ENCODE data around the gene RBCK1.

The RBCK1 gene

DNA sequence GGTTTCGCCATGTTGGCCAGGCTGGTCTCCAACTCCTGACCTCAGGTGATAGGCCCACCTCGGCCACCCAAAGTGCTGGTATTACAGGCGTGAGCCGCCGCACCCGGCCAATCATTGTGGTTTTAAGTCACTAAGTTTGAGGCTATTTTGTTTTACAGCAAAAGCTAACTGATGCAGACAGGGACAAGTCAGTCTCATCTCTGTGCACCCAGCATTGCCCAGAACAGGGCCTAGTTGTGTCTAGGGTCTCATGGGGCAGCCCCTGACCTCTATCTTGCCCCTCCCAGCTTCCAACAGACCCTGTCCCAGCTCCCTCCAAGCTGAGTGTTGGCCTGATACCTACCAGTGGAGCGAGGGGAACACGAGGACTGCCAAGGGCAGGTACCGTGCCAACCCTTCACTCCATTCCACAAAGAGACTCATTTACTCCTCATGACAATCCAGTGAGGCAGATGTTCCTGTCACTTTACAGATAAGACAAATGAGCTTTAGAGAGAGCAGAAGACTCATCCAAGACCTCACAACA lies 8.9 kb upstream of the RBCK1 start:
- no peak for DNase-seq (ENCODE audit: low read depth)

DNA sequence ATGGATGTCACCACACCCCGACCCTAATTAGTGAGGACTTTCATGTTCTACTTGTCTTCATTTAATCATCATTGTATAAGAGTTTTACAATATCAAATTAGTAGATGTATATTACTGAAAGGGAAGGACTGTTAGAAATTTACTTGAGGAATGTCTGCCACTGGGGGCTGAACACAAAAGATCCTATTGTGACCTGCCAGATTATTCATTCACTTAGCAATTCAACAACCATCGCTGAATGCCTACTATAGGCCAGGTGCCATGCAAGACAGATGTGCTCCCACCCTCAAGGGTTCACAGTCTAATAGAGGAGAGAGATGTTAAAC lies 8.0 kb upstream of the RBCK1 start:
- no peak for DNase-seq (ENCODE audit: low read depth)

DNA sequence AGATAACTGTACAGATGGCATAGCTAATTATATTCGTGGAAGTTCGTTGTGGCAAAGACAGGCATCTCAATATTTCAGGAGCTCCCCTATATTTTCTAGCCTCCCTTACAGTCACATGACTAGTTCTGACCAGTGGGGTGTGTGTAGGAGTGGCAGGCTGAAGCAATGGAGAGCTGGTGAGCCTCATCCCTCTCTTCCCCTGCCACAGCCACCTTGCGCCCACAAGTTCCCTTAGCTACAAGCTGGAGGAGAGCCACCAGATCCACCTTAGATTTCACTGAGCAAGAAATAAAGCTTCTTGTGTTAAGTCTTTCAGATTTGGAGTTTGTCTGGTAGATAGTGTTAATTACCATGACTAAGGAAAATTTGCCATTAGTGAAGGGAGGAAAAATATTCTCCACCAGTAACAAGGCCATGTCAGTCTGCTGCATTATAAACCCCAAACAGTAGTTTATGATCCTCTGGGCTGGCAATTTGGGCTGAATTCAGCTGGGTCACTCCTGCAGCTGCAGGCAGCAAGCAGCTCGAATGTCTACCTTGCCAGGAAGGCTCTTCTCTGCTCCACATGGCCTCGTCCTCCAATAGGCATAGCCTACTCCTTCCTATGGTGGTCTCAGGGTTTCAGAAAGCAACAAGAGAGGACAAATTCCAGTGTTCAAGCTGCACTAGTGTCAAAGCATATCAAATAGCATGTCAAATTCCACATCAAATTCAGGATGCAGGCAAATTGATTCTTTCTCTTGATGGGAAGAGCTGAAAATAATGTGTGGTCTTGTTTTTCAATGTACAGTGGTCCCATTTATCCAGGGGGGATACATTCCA lies 7.4 kb upstream of the RBCK1 start:
- DNase-seq (ENCODE audit: low read depth), result no peak

DNA sequence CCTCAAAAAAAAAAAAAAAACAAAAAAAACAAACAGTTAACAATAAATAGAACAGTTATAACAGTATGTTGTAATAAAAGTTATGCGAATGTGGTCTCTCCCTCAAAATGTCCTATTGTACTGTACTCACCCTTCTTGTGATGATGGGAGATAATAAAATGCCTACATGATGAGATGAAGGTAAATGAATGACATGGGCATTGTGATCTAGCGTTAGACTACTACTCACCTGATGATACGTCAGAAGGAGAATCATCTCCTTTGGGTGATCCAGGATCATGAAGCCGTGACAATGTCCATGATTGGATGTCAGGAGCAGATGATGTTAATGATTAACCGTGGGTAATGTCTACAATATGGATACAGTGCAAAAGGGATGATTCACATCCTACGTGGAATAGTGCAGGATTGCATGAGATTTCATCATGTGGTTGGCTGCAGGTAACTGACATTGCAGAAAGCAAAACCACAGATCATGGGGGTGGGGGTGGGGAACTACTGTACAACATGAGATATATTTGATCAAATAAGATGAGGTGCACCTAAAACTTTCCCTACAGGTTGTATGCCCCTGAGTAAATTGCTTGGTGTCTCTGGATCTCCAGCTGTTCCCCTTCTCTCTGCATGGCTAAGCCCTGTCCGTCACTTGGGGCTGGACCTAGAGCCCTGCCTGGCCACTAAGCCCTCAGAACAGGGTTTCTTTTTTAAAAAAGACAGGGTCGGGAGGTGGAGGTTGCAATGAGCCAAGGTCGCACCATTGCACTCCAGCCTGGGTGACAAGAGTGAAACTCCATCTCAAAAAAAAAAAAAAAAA lies 6.2 kb upstream of the RBCK1 start:
- no peak for DNase-seq (ENCODE audit: low read depth)

DNA sequence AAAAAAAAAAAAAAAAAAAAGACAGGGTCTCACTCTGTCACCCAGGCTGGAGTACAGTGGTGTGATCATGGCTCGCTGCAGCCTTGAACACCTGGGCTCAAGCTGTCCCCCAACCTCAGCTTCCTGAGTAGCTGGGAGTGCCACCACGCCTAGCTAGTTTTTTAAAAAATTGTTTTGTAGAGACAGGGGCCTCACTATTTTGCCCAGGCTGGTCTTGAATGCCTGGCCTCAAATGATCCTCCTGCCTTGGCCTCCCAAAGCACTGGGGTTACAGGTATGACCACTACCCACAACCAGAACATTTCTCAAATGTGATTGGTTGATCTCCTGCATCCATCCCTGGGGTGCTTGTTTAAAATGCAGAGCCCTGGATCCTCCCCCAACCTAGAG lies 5.6 kb upstream of the RBCK1 start:
- DNase-seq (ENCODE audit: low read depth), result no peak

DNA sequence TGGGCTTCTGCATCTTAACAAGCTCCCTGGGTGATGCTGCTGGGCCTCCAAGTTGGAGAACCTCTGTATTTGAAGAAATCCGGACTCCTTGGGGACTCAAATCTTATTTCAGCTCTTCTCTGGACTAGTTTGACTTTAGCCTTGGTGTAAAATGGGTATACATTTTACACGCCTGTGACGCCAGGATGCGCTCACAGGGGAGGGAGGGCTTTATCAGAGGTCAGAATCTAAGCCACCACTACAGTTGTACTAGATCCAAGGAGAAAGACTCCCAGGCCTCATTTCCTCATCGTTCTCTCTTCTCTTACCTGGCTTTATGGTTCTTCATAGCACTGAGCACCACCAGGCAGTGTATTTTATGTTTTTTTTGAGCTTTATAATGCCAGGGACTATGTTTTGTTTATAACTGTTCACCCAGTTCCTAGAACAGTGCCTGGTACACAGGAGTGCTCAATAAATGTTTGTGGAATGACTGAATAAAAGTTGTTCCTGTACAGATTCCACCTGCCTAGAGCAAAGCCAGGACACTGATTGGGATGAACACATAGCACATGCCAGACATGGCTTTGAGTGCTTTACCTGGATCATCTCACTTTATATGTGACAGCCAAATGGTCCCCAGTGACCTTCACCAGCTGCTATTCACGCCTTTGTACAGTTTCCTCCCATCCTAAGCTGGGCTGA lies 5.1 kb upstream of the RBCK1 start:
- no peak for DNase-seq (ENCODE audit: low read depth)

DNA sequence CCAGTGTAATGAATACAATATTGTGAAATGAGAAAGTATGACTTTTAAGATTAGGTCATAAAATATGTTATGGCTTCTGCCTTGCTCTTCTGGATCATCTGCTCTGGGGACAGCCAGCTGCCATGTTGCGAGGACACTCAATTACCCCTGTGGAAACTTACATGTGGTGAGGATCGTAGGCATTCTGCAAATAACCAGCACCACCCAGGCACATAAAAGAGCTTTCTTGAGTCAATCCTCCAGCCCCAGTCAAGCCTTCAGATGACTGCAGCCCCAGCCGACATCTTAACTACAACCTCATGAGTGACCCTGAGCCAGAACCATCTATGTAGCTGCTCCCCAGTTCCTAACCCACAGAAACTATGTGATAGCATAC lies 4.5 kb upstream of the RBCK1 start:
- no peak for DNase-seq (ENCODE audit: low read depth)

DNA sequence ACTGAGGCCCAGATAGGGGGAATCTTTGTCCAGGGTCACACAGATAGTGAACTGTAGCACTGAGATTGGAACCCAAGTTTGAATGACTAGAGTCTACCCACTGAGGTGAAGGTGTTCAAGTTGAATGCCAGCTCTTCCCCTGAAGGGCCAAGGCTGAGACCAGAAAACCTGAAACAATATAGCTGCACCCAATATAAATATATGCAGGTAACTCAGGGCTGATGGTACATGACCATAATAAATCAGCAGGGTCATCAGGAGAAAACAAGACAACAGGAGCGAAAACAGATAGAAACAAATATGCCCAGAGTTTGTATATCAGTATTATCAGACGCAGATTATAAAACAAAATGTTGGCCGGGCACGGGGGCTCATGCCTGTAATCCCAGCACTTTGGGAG lies 4.0 kb upstream of the RBCK1 start:
- DNase-seq (ENCODE audit: low read depth), result no peak

DNA sequence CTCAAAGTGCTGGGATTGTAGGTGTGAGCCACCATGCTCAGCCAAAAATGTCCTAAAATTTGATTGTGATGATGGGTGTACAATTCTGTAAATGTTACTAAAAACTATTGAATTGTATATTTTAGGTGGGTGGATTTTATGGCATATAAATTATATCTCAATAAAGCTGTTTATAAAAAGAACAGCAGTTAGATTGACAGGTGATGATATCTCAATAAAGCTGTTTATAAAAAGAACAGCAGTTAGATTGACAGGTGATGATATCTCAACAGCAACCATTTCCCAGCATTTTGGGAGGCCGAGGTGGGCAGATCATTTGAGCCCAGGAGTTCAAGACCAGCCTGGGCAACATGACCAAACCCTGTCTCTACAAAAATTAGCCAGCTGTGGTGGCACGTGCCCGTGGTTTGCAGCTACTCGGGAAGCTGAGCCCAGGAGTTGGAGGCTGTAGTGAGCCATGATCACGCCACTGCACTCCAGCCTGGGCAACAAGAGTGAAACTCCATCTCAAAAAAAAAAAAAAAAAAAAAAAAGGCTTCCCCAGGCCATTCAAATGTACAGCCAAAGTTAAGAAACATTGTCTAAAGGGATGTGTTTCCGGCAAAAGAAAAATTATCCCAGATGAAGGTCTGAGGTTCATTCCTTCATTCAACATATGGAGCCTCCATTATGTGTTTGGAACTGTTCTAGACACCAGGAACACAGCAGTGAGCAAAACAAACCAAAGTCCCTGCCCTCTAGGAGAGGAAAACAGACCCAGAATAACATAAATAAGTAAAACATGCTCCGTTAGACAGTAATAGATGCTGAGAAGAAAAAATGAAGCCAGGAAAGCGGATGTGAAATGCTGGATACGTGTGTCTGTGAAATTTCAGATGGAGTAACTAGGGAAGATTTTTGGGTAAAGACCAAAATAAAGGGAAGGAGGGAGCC lies 1.6 kb upstream of the RBCK1 start:
- no peak for DNase-seq (ENCODE audit: low read depth)

DNA sequence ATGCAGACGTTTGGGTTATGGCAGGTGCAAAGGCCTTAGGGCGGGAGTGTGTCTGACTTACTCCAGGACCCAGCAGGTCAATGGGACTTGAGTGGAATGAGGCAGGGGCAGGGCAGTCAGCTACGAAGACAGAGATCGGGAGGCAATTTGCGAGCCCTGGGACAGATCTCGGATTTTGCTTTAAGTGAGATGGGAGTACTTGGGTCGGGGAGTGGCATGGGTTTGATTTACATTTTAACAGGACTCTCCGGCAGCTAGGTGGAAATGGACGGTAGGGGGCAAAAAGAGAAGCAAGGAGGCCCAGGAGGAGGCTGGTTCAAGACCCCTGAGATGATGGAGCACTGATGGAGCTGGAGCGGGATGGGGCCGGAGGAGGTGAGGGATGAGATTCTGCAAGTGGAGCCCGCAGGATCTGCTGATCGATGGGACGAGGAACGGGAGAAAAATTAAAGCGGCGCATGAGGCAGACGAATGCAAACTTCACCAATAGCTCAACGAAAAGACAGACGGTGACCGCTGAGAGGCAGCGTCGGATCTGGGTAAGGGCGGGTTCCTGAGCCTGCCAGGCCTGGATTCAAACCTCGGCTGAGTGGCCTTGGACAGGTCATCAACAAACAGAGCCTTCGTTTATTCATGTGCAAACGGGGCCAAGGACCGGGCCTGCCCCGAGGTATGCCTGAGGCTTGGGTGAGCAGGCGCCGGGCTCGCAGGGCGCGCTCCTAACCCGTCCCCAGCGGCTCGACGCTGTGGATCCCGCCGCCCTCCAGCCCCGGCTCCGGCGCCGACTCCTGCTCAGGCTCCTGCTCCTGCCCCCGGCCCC lies 756 bp upstream of the RBCK1 start:
- peak; percentile 21 for DNase-seq (ENCODE audit: low read depth)

DNA sequence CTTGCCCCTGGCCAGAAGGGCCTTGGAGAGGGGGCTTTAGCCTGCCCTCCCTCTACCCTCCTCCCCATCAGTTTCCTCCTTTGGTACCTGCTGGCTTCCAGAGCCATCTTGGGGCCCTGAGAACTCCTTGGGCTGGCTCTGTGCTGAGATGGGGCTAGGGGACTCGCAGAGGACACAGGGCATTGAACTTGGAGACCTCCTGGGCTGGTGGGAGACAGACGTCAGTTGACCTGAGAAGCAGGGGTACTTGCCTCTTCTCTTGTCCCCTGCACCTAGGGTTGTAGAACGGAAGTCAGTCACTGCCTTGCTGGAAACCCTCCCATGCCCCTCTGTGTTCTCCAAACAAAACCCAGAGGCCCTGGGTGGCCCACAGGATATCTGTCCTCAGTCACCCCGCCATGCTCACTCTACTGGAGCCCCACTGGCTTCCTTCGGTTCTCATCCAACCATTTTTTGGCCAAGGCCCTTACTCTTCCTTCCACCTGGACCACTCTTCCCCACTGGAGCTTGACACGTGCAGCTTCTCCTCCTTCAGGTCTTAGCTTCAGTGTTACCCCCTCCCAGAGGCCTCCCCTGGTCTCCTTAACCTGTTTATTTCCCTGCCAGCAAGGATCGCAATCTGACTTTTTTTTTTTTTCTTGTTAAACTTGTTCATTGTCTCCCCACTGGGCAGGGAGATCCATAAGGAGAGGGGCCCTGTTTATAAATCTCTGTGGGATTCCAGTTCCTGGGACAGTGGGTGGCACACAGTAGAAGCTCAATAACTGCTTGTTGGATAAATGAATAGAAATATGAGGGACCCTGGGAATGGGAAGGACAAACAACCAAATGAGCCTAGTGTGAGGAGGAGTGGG lies 971 bp downstream of the RBCK1 start:
- DNase-seq (ENCODE audit: low read depth), result no peak

DNA sequence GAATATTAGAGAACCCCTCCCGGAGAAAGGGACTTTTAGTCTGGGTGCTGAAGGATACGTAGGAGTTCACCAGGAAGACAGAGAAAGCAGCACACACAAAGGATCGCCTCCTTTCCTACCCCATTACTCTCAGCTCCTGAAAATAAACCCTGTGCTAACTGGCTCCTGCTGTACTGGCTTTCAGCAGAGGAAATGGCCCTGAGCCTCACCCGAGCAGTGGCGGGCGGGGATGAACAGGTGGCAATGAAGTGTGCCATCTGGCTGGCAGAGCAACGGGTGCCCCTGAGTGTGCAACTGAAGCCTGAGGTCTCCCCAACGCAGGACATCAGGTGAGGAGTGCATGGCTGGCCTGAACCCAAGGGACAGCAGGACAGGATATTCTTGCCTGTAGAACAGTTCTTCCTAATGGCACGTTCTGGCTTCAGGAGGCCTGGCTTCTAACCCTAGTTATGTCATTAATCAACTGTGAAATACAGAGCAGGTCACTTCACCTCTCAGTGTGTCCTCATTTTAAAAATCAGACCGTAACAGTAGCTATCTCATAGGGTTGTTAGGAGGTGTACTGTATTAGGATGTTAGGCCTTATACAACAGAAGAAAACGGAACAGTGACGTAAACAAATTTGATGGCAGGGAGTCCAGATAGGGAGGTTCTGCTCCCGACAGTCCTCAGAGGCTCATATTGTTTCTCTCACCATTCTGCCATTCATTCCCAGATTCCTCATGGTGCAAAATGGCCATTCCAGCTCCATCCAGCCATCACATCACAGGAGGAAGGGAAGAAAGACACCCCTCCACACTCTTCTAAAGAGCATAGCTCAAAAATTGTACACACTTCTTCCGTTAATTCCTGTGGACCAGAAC lies 1.8 kb downstream of the RBCK1 start:
- DNase-seq (ENCODE audit: low read depth), result no peak

DNA sequence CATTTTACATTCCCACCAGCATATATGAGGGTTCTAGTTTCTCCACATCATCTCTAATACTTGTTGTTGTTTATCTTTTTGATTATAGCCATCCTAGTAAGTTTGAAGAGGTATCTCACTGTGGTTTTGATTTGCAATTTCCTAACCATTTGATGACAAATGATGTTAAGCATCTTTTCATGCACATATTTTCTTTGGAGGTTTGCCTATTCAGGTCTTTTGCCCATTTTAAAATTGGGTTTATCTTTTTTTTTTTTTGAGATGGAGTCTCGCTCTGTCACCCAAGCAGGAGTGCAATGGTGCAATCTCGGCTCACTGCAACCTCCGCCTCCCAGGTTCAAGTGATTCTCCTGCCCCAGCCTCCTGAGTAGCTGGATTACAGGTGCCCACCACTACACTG lies 4.0 kb downstream of the RBCK1 start:
- no peak for DNase-seq (ENCODE audit: low read depth)

DNA sequence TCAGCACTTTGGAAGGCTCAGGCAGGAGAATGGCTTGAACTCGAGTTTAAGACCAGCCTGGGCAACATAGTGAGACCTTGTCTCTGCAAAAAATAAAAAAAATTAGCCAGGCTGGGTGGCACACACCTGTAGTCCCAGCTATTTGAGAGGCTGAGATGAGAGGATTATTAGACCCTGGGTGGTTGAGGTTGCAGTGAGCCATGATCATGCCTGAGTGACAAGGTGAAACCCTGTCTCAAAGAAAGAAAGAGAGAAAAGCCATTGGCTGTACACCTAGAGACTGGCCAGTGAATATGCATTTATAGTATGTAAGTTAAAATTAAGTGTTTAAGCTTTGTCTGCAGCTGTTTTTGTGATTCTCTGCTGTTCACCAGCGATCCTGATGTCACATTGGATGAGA lies 6.1 kb downstream of the RBCK1 start:
- no peak for DNase-seq (ENCODE audit: low read depth)

DNA sequence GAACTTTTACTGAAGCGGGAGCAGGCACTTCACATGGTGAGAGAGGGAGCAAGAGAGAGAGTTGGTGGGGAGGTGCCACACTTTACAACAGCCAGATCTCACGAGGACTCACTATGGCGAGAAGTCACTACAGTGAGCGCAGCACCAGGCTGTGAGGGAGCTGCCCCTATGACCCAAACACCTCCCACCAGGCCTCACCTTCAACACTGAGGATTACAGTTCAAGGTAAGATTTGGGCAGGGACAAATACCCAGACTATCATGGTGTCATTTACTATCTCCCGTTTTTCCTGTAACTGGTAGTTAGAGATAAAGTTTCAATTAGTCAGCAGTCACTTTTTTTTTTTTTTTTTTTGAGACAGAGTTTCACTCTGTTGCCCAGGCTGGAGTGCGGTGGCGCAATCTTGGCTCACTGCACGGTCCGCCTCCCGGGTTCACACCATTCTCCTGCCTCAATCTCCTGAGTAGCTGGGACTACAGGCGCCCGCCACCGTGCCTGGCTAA lies 7.8 kb downstream of the RBCK1 start:
- no peak for DNase-seq (ENCODE audit: low read depth)

DNA sequence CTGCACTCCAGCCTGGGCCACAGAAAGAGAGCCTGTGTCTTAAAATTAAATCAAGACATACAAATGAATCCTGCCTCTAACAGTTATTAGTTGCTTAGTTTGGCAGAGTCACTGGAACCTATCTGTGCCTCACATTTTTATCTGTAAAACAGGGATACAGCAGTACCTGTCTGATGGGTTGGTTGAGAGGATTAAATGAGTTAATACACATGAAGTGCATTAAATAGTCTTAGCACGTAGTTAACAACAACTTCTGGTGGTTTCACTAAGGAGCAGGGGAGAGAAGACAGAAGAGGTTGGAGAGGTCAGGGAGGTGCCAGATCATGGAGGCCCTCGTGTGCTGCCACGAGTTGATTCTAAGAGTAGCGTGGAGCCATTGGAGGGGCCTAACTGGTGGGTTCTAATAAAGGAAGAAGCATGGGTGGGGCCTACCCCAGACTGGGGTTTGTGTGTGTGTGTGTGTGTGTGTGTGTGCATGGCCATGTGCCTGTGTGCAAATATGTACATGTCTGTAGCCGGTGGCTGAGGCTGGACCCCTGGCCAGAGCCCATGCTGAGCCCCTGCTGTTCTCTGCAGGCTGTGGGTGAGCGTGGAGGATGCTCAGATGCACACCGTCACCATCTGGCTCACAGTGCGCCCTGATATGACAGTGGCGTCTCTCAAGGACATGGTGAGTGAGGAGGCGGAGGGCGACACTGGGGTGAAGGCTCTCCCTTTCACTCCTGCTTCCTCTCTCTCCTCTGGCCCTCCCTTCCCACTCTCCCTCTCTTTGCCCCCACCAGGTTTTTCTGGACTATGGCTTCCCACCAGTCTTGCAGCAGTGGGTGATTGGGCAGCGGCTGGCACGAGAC lies 9.1 kb downstream of the RBCK1 start:
- DNase-seq (ENCODE audit: low read depth), result no peak

DNA sequence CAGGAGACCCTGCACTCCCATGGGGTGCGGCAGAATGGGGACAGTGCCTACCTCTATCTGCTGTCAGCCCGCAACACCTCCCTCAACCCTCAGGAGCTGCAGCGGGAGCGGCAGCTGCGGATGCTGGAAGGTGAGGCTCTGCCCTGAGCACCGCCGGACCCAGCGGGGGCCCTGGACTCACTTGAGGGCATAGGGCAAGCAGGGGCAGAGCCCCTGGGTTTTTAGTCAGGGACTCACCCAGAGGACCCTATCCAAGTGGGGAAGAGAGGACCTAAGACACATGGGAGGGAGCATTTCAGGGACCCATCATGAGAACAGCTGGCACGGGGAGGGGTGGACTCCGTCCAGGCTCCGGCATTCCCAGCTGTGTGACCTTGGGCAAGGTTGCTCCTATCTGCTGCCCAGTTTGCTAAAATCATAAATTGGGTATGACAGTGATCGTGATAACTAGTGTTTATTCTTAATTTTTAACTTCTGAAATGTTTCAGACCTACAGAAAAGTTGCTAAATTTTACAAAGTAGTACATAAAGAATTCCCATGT lies 9.8 kb downstream of the RBCK1 start:
- DNase-seq (ENCODE audit: low read depth), result no peak

Data from stimulated activated CD8-positive, alpha-beta memory T cell treated with anti-CD3 and anti-CD28 coated beads, Interleukin-15, amount 100 ng/mL, for 1 hour (primary cell).